Ishikawa (cell line): ENCODE results near the gene ZBTB7C.

Experiments used
- CEBPB ChIP-seq: IDR thresholded peaks from 2 replicates; pipeline ENCODE4 v1.6.1; 2012
- CREB1 ChIP-seq: IDR thresholded peaks from 2 replicates; pipeline ENCODE4 v1.6.1; 2012; ENCODE audit warnings: low read depth
- EGR1 ChIP-seq: IDR thresholded peaks from 2 replicates; pipeline ENCODE4 v1.6.1; 2012
- EP300 ChIP-seq: IDR thresholded peaks from 2 replicates; pipeline ENCODE4 v1.6.1; 2012; ENCODE audit warnings: borderline replicate concordance
- FOXM1 ChIP-seq: IDR thresholded peaks from 2 replicates; pipeline ENCODE4 v1.6.1; 2012; ENCODE audit warnings: low read depth, borderline replicate concordance
- MAX ChIP-seq: IDR thresholded peaks from 2 replicates; pipeline ENCODE4 v1.6.1; 2012
- NFIC ChIP-seq: IDR thresholded peaks from 2 replicates; pipeline ENCODE4 v1.6.1; 2012
- RAD21 ChIP-seq: IDR thresholded peaks from 2 replicates; pipeline ENCODE4 v1.6.1; 2012; ENCODE audit warnings: low read depth
- REST ChIP-seq: IDR thresholded peaks from 2 replicates; pipeline ENCODE4 v1.6.1; 2012; ENCODE audit warnings: low read depth, mild to moderate bottlenecking
- TAF1 ChIP-seq: IDR thresholded peaks from 2 replicates; pipeline ENCODE4 v1.6.1; 2012; ENCODE audit warnings: low read depth, mild to moderate bottlenecking
- TCF12 ChIP-seq: IDR thresholded peaks from 2 replicates; pipeline ENCODE4 v1.6.1; 2012; ENCODE audit warnings: low read depth
- TEAD4 ChIP-seq: IDR thresholded peaks from 2 replicates; pipeline ENCODE4 v1.6.1; 2012
- USF1 ChIP-seq: IDR thresholded peaks from 2 replicates; pipeline ENCODE4 v1.6.1; 2012
- YY1 ChIP-seq: IDR thresholded peaks from 2 replicates; pipeline ENCODE4 v1.6.1; 2012; ENCODE audit warnings: low read depth
- ZBTB7A ChIP-seq: IDR thresholded peaks from 2 replicates; pipeline ENCODE4 v1.6.1; 2012; ENCODE audit warnings: low read depth

ZBTB7C gene

GRCh38 chr18:48010264-48010663 is 398.9 kb downstream of the ZBTB7C start:
- TF ChIP-seq EP300 (no peak), YY1 (no peak), REST (no peak), TEAD4 (no peak), RAD21 (no peak), CEBPB (no peak), TCF12 (no peak), TAF1 (no peak), EGR1 (no peak), NFIC (no peak), USF1 (no peak), ZBTB7A (no peak), CREB1 (no peak), MAX (no peak), FOXM1 (no peak)

DNA sequence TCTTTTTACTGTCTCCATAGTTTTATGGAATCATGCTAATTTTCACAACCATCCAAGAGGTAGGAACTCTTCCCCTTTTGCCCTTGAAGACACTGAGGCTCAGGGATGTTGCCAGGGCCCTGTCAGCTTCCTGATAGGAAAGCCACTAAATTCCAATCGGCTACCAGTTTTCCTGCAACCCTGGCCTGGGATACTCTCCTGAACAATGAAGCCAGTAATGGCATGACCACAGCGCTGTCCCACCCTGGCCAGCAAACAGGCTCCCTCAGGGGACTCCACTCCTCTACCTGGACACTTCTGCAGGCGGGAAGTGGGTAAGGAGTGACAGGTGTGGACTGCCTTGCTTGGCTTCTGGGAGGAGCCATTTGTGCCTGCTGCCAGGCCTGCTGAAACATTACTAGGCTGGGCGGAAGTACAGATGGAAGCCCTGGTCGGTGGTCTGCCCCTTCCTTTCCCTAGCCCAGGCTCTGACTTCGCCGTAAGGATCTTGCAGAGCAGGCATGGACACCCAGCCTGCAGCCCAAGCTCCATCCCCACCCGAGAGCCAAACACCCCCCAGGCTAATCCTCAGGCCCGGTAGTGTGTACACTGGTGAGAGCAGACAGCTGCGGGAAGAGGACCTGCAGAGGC is 400.0 kb downstream of the ZBTB7C start:
- no peak for TF ChIP-seq YY1
- no peak for TF ChIP-seq CREB1
- no peak for TF ChIP-seq EP300
- no peak for TF ChIP-seq USF1
- no peak for TF ChIP-seq FOXM1
- no peak for TF ChIP-seq CEBPB

- no peak for TF ChIP-seq NFIC
- no peak for TF ChIP-seq CREB1
- no peak for TF ChIP-seq TAF1
- 0 out of 2 replicates have a peak, but pooled peaks have one; percentile 8 for TF ChIP-seq USF1
- TF ChIP-seq EP300 = no peak
- TF ChIP-seq ZBTB7A = peak; percentile 62
- no peak for TF ChIP-seq CEBPB
- peak; percentile 45; the same call in 1 of the 2 replicates for TF ChIP-seq MAX
- TF ChIP-seq REST = no peak
- peak; percentile 40; the same call in 1 of the 2 replicates for TF ChIP-seq EGR1
- TF ChIP-seq FOXM1 = no peak
- no peak for TF ChIP-seq RAD21
- TF ChIP-seq TEAD4 = no peak
- TF ChIP-seq TCF12 = peak; percentile 63
- TF ChIP-seq YY1 = no peak
Measured at GRCh38 chr18:48007955-48008701, 401.1 kb downstream of the ZBTB7C start.

DNA sequence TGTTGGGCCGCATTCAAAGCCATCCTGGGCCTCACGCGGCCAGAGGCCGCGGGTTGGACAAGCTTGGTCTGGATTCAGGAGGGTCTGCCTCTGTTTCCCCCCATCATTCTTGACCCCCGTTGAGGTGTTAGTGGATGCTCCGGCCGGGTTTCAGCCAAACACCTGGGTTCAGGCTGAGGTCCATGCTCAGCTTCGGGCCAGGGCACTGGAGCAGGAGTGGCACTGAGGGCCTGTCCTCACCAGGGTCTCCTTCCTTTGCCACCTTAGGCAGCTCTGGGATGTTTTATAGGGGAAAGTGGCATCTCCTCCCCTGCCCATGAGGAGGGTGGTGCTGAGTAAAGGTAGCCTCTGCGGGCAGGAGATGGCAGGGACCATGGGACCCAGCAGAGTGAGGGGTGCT is 401.8 kb downstream of the ZBTB7C start:
- TF ChIP-seq YY1 = no peak
- TF ChIP-seq USF1 = no peak
